NCI-H1436 (cell line): ENCODE results near the gene SLC35E4.
A peak's percentile ranks its signal among the peaks of the same experiment; 100 is the strongest.
"Not testable (repeated sequence)": the region's sequence is repeated elsewhere in the genome, so short reads cannot be mapped to it uniquely, and the experiment has no call there.

ENCODE experiments used
- DNase-seq: peaks from one replicate; lab custom pipeline; 2025; lab: John Stamatoyannopoulos, UW

SLC35E4 gene

DNA sequence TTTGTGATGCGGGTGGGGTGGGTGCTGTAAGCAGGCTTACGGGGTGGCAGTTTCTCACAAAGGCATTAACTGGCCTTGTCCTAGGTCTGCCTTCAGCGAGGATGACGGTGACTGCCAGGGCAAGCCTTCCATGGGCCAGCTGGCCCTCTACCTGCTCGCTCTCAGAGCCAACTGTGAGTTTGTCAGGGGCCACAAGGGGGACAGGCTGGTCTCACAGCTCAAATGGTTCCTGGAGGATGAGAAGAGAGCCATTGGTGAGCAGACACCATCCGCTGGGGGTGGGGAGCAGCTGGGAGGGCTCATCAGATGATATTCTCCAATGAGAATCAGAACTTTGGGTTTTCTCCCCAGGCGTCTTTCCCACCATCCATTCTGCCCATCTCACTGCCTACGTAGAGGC lies 22.8 kb upstream of the SLC35E4 start:
- DNase-seq = no peak

DNA sequence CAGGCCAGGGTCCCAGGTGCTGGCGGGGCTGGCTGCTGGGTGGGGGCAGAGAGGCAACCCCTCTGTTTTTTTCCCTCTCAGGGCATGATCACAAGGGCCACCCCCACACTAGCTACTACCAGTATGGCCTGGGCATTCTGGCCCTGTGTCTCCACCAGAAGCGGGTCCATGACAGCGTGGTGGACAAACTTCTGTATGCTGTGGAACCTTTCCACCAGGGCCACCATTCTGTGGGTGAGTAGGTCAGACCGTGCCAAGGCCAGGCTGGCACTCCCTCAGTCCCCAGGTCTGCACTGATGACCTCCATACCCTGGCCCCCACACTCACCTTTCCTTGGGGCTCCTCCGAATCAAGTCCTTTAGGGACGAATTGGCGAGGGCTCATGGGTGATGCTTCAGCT lies 21.3 kb upstream of the SLC35E4 start:
- DNase-seq = no peak

DNA sequence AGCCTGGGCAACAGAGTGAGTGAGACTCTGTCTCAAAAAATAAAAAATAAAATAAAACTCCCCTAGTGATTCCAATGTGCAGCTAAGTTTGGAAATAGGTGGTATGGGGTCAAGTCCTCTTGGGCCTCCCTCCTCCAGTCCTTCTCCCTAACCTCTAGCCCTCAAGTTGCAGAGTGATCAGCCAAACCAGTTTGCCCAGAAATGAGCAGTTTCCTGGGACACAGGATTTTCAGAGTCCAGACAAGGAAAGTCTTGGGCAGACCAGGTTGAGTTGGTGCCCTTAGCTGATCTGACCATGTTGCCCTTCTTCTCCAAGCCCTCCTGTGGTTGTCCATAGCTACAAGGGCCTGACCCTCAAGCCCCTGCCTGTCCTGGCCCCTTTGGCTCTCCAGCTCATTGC lies 20.7 kb upstream of the SLC35E4 start:
- no peak for DNase-seq

DNA sequence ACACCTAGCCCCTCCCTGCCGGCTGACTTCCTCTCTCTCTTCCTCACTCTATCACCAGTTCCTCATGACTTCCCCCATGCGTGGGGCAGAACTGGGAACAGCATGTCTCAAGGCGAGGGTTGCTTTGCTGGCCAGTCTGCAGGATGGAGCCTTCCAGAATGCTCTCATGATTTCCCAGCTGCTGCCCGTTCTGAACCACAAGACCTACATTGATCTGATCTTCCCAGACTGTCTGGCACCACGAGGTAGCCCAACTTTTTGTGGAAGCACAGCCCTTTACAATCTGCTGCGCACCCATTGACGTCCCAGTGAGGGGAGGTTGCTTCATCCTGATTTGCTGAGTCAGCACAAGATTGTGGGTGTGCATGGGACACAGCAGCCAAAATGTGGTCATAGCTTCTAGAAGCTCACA lies 20.0 kb upstream of the SLC35E4 start:
- no peak for DNase-seq

DNA sequence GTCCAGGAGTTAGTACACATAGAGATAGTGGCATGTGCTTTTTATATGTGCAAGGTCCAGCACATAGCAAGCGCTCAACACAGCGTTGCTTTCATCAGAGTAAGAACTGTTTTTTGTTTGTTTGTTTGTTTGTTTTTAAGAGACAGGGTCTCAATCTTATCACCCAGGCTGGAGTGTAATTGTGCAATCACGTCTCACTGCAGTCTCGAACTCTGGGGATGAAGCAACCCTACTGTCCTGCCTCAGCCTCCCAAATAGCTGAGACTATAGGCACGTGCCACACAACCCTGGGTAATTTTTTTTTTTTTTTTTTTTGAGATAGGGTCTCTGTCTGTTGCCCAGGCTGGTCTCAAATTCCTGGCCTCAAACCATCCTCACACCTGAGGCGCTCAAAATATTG lies 17.8 kb upstream of the SLC35E4 start:
- DNase-seq = no peak

DNA sequence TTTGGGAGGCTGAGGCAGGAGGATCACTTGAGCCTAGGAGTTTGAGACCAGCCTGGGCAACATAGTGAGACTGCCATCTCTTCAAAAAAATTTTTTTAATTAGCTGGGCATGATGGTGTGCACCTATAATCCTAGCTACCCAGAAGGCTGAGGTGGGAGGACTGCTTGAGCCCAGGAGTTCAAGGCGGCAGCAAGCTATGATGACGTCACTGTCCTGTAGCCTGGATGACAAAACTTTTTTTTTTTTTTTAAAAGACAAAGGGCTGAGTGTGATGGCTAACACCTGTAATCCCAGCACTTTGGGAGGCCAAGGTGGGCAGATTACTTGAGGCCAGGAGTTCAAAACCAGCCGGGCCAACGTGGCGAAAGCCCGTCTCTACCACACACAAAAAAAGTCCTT lies 15.7 kb upstream of the SLC35E4 start:
- DNase-seq = not testable (repeated sequence)

DNA sequence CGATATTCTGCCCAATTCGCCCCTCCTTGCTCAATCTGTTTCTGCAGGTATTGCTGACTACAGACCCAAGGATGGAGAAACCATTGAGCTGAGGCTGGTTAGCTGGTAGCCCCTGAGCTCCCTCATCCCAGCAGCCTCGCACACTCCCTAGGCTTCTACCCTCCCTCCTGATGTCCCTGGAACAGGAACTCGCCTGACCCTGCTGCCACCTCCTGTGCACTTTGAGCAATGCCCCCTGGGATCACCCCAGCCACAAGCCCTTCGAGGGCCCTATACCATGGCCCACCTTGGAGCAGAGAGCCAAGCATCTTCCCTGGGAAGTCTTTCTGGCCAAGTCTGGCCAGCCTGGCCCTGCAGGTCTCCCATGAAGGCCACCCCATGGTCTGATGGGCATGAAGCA lies 9.2 kb upstream of the SLC35E4 start:
- no peak for DNase-seq

DNA sequence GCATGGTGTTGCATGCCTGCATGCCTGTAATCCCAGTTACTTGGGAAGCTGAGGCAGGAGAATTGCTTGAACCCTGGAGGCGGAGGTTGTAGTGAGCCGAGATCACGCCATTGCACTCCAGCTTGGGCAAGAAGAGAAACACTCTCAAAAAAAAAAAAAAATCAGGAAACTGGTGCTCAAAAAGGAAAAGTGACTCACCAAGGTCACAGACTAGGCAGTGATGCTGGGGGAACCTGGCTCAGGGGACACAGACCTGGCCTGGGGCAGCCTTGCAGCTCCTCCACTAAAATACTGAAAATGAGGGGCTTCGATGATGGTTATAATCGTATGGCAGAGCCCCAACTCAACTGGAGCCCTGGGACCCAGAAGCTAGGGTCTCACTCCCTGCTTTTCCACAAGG lies 8.1 kb upstream of the SLC35E4 start:
- no peak for DNase-seq

DNA sequence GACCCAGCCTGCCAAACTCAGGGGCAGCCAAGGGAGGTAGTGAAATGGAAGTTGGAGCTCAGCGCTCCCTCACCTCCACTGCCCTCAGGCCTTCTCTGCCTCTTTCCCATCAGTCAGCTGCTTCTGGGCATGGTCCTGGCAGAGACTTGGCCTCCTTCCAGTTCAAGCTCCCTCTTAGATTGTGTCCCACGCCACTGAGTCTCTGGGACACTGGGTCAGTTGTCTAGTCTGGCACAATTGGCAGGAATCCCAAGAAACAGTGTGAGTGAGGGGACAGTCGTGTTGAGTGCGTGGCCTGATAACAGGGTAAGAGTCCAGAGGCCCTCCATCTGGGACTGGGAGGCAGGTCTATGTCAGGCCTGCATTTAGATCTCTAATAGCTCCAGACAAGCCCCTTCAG lies 7.1 kb upstream of the SLC35E4 start:
- DNase-seq = no peak

DNA sequence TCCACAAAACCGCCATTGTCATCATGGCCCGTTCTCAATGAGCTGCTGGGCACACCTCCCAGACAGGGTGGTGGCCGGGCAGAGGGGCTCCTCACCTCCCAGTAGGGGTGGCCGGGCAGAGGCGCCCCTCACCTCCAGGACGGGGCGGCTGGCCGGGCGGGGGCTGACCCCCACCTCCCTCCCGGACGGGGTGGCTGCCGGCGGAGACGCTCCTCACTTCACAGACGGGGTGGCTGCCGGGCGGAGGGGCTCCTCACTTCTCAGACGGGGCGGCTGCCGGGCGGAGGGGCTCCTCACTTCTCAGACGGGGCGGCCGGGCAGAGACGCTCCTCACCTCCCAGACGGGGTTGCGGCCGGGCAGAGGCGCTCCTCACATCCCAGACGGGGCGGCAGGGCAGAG lies 4.1 kb upstream of the SLC35E4 start:
- not testable (repeated sequence) for DNase-seq

DNA sequence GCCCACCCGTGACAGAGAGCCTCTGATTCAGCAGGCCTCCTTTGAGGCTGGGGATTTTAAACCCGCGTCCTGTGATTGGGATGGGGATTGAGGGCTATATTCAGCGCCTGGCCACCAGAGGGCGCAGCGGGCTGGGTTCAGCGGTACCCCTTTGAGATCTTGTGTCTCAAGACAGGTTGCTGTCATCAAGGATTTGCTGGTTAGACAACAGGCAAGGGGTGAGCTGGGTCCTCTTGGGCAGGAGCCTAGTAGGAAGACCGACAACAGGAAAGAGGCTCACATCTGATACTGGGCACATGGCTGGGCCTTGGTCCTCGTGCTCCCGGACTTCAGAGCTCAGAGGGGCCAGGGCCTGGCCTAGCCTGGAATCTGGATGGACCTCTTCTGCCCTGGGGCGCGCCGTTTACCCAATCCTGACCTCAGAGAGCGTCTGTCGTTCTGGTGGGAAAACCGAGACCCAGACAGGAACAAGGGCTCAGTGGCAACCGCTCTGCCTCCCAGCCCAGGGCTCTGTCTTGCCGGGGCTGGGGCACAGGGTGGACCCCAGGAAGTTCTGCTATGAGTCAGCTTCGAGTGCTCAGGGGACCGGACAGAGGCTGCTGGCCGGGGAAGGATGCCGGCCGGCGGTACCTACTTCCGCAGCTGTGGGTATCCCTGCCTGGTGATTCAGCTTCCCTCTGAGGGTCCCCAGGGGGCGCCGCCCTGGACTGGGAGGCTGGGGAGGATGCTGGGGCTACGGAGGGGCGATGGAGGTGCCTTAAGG lies 929 bp upstream of the SLC35E4 start:
- peak; percentile 80 for DNase-seq

DNA sequence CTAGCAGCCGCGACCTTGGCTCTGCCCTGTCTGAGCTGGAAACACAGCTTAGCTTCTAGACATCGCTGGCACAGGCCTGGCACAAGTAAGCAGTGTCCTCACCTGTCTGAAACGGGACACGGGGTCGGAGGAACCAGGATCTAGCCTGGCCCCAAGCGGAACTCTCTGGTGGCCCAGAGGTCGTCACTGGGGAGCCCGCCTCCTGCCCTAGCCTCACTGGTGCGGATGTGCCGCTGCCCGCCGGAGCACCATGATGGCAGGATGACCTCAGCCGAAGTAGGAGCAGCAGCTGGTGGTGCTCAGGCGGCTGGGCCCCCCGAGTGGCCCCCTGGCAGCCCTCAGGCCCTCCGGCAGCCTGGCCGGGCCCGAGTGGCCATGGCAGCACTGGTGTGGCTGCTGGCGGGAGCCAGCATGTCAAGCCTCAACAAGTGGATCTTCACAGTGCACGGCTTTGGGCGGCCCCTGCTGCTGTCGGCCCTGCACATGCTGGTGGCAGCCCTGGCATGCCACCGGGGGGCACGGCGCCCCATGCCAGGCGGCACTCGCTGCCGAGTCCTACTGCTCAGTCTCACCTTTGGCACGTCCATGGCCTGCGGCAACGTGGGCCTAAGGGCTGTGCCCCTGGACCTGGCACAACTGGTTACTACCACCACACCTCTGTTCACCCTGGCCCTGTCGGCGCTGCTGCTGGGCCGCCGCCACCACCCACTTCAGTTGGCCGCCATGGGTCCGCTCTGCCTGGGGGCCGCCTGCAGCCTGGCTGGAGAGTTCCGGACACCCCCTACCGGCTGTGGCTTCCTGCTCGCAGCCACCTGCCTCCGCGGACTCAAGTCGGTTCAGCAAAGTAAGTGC lies 871 bp downstream of the SLC35E4 start:
- DNase-seq = no peak

DNA sequence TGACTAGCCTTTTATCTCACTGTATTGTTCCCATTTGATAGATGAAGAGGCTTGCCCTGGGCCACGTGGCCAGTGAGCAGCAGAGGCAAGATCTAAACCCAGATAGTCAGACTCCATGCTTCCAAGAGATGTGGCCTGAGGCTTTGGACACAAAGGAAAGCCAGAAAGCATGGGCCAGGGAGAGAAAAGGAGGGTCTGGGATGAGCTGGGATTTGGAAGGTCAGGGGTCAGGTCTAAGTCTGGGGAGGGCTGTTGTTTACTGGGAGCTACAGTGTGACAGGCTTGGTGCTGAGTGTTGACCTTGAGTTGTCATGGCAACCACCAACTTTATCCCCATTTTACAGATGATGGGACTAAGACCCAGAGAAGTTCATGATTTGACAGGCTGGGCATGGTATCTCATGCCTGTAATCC lies 2.1 kb downstream of the SLC35E4 start:
- no peak for DNase-seq

DNA sequence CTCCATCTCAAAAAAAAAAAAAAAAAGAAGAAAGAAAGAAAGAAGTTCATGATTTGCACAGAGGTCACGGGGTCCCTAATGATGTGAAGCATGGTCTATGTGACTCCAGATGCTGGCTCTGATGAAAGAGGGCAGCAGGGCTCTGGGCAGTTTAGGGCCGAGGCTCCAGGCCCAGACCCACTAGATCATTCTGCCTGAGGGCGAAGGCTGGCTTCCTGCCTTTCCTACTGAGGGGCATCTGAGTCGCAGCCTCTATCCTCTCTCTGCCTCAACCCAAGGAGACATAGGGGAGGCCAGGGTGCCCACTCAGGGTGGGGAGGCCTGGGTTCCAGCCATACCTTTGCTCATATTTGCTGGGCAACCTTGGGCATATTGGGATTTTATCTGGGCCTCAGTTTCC lies 4.8 kb downstream of the SLC35E4 start:
- DNase-seq = no peak

DNA sequence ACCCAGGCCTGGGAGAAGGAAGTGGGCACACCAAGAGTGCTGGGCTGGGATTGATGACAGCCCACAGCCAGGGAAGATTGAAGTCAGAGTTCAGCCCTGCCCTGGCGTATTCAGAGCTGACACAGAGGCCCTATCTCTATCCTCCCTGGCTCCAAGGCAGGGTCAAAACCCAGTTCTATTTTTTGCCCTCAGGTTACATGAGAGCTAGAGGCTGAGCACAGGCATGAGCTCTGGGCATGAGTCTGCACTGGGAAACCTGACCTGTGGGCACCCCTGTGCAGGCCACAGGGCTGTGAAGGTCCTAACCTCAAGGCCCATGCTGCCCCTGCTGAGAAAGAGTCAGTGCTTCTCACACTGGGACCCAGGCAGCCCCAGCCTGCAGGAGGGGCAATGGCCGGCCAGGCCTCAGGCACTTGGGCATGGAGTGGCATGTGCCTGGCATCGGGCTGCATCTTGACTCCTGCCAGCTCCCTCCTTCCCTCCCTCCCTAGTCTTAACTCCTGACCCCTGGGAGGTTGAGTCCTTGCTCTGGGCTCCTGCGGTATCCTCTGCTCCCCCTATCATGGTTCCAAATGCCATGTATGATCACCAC lies 5.4 kb downstream of the SLC35E4 start:
- DNase-seq = no peak

DNA sequence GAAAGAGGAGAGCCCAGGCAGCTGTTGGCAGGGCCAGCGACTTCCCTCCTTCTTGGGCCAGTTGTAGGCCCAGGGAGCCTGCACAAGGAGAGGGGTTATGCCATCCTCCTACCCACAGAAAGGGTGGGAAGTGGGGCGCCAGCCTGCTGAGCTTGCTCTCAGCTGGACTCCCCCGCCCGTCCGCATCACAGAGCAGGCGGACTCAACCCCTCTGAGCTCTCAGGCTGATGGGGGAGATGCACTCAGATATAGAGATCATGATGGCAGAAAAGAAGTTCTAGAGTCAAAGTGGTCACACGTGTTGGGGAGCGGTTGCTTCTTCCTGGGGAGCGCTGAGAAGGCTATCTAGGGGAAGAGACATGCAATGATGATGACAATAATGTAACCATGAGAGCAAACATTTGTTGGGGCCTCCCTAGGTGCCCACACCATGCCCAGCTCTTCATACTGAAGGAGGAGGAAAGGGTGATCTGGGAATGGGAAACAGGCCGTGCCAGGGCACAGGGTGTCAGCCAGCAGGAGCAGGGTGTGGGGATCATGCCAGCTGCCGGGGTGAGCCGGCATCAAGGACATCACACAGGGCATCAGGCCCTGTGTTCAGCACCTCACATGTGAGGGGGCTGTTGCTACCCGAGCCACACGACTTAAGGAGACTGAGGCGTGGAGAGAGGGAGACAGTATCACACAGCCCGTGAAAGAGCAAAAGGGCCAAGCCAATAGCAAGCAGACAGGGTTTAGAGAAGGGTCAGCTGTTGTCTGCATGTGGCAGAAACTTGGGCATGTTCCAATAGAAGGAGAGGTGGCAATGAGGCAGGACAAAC lies 7.7 kb downstream of the SLC35E4 start:
- no peak for DNase-seq

DNA sequence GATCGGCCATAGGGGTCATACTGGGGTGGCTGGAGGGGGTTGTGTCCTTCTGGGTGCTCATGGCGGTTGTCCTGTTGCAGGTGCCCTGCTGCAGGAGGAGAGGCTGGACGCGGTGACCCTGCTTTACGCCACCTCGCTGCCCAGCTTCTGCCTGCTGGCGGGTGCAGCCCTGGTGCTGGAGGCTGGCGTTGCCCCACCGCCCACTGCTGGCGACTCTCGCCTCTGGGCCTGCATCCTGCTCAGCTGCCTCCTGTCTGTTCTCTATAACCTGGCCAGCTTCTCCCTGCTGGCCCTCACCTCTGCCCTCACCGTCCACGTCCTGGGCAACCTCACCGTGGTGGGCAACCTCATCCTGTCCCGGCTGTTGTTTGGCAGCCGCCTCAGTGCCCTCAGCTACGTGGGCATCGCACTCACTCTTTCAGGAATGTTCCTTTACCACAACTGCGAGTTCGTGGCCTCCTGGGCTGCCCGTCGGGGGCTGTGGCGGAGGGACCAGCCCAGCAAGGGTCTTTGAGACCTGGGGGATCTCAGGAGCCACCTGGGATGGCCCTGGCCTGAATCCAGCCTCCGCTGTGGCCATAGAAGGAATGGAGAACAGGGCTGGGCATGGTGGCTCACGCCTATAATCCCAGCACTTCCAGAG lies 11.1 kb downstream of the SLC35E4 start:
- DNase-seq = no peak

DNA sequence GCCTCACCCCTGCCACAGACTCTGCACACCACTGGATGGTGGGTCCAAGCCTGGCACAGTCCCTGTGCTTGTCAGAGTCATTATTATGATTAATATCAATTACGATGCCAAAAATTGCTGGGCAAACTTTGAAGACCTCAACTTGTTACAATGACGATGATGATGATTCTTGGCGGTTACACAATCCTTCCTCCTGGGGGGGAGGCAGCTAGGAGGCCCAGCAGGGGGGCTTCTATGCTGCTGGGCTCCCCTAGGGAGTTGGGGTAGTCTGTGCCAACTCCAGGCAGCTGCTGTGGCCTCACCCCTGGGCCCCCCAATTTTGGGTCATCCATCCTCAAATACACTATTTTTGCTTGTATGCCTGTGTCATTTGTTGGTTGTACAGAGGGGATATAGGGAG lies 12.0 kb downstream of the SLC35E4 start:
- no peak for DNase-seq

DNA sequence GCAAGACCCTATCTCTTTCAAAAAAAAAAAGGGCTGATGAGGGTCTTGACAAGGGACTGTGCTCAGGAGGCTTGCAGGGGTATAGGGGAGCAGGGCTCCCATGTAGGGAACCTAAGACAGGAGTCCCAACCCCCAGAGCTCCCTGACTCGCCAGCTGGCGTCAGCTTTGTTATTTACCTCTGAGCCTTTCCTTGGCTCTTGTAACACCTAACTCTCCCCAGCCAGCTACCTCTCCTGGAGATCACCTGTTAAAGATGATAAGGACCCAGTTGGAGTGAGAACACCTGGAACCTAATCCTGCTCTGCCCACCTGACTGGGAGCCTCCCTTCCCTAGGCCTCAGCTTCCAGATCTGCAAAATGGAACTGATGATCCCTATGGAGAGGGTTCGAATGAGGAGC lies 13.2 kb downstream of the SLC35E4 start:
- no peak for DNase-seq

DNA sequence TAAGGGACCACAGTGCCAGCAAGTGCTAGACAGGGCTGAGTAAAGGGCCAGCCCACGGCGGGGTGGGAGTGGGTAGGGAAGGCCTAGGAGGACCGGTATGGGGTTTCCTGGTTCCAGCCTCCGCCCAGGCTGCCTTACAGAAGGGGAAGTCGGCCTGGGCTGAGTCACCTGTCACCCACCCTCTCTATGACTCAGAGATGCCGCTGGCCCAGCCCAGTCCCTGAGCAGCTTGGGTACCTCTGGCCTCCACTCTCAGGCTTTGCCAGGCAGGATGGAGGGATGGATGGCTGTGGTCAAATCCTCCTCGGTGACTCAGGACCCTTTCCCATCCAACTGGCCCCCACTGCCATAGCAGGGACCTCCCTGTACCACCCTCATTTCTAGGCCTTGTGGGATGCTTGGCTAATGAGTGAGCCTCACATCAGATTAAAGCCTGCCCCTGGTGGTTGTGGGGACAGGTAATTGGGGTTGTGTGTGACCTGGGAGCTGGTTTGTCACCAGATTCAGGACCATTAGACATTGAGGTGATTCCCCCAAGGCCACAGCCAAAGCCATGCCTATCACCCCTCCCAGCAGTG lies 13.9 kb downstream of the SLC35E4 start:
- DNase-seq = no peak

DNA sequence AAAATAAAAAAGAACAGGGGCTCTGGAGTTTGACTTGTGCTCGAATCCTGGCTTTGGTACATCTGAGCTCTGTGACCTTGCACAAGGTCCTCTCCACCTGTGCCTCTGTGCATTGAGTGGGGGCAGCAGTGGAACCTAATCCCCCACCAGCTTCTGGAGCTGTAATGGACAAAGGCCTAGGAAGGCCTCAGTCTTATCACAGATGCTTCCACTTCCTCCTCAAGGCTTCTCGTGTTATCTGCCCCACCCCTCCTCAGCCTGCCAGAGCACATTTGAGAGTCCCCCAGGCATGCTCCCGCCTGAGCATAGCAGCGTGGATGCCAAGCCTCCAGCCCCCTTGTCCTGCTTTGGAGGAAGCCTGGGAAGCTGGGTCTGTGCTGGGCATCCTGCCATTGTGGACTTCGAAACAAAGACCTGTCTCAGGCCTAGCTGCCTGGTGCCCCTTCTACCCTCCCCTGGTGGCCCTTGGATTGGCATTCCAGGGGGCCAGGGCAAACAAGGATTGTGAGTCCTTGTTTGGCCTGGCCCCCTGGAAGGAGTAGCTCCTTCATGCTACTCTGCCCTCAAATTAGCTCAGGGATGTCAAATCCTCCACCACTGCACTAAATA lies 15.0 kb downstream of the SLC35E4 start:
- DNase-seq = no peak
